IPS DF 6.9 (cell line): ENCODE results near the gene LDB3.

Experiments
- DNase-seq: peaks from one replicate; pipeline ENCODE4 v3.0.0-alpha.2; 2013; ENCODE audit warnings: low read depth, low spot score
- H3K27ac ChIP-seq: one replicate; pipeline ENCODE4 v1.5.1; 2013; ENCODE audit warnings: low read length, control low read depth
- H3K27me3 ChIP-seq: 2 replicates; pipeline ENCODE4 v1.6.1; 2013; ENCODE audit warnings: mild to moderate bottlenecking, low read length; ENCODE audit not compliant: control insufficient read depth, insufficient read depth
- H3K36me3 ChIP-seq: 2 replicates; pipeline ENCODE4 v1.6.1; 2013; ENCODE audit warnings: low read length; ENCODE audit not compliant: control insufficient read depth, insufficient read depth
- H3K4me1 ChIP-seq: 2 replicates; pipeline ENCODE4 v1.6.1; 2013; ENCODE audit warnings: low read length; ENCODE audit not compliant: control insufficient read depth, insufficient read depth
- H3K4me3 ChIP-seq: 2 replicates; pipeline ENCODE4 v1.5.1; 2013; ENCODE audit warnings: mild to moderate bottlenecking, low read length
- H3K9me3 ChIP-seq: 2 replicates; pipeline ENCODE4 v1.6.1; 2013; ENCODE audit warnings: low read length, inconsistent platforms; ENCODE audit not compliant: control insufficient read depth, insufficient read depth
- WGBS: extraction: QIAGEN DNeasy Blood & Tissue Kit; methylation state at CpG from one replicate; pipeline ENCODE4 v1.1.7; 2013; ENCODE audit warnings: mixed read lengths, missing lambda C conversion rate; ENCODE audit not compliant: insufficient read length, insufficient coverage; 5-methylcytosine and 5-hydroxymethylcytosine counted together

Gene LDB3

GRCh38 chr10:86716466-86716865 lies 48.2 kb downstream of the LDB3 start:
- H3K27me3 ChIP-seq = no peaks in the 10 kb centered on the region
- no peak for DNase-seq
- H3K9me3 ChIP-seq = no peaks in the 10 kb centered on the region
- peaks cover 2% of the 10 kb centered on the region; the same call in 1 of the 2 replicates for H3K4me1 ChIP-seq
- no peaks in the 10 kb centered on the region for H3K36me3 ChIP-seq
- H3K4me3 ChIP-seq = no peak overlapping the region
- H3K27ac ChIP-seq = no peak overlapping the region
- WGBS = no CpG with 5 or more reads among the region's 13 CpGs

GRCh38 chr10:86718556-86718955 lies 50.2 kb downstream of the LDB3 start:
- H3K36me3 ChIP-seq = no peaks in the 10 kb centered on the region
- H3K27ac ChIP-seq = no peak overlapping the region
- H3K27me3 ChIP-seq = no peaks in the 10 kb centered on the region
- peaks cover 1% of the 10 kb centered on the region; the same call in 1 of the 2 replicates for H3K4me1 ChIP-seq
- H3K4me3 ChIP-seq = no peak overlapping the region
- DNase-seq = no peak
- H3K9me3 ChIP-seq = no peaks in the 10 kb centered on the region
- no CpG with 5 or more reads among the region's 8 CpGs for WGBS

GRCh38 chr10:86721232-86721631 lies 52.9 kb downstream of the LDB3 start:
- H3K4me3 ChIP-seq = no peak overlapping the region
- no peak overlapping the region for H3K27ac ChIP-seq
- no peaks in the 10 kb centered on the region for H3K27me3 ChIP-seq
- no peak for DNase-seq
- WGBS = no CpG with 5 or more reads among the region's 5 CpGs
- H3K4me1 ChIP-seq = peaks cover 1% of the 10 kb centered on the region; the same call in 1 of the 2 replicates
- H3K36me3 ChIP-seq = no peaks in the 10 kb centered on the region
- no peaks in the 10 kb centered on the region for H3K9me3 ChIP-seq

DNA sequence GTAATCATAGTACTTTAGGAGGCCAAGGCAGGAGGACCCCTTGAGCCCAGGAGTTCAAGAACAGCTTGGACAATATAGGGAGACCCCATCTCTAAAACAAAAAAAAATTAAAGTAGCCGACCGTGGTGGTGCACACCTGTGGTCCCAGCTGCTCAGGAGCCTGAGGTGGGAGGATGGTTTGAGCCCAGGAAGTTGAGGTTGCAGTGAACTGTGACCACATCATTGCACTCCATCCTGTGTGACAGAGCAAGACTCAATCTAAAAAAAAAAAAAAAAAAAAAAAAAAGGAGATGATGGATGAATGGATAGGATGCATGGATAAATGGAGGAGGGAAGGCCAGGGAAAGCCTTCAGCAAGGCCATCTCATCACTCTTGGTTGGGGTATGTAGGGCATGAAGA lies 54.7 kb downstream of the LDB3 start:
- Histone ChIP-seq H3K27ac (no peak overlapping the region), H3K9me3 (no peaks in the 10 kb centered on the region), H3K4me1 (peaks cover 1% of the 10 kb centered on the region; the same call in 1 of the 2 replicates), H3K4me3 (no peak overlapping the region), H3K36me3 (no peaks in the 10 kb centered on the region), H3K27me3 (no peaks in the 10 kb centered on the region)
- no peak for DNase-seq
- WGBS = no CpG with 5 or more reads among the region's 2 CpGs

DNA sequence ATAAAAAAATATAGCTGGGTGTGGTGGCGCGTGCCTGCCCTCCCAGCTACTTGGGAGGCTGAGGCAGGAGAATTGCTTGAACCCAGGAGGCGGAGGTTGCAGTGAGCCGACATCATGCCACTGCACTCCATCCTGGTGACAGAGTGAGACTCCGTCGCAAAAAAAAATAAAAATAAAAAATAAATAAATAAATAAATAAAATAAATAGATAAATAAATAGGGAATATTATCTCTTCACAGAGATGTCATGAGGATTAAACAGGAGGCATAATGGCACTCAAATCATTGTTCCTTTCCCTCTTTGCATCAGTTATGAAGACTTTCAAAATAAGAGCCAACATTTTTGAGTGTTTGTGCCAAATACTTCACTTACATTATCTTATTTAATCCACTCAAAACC lies 56.1 kb downstream of the LDB3 start:
- whole genome bisulfite sequencing = no CpG with 5 or more reads among the region's 6 CpGs
- H3K36me3 ChIP-seq = no peaks in the 10 kb centered on the region
- H3K27ac ChIP-seq = no peak overlapping the region

DNA sequence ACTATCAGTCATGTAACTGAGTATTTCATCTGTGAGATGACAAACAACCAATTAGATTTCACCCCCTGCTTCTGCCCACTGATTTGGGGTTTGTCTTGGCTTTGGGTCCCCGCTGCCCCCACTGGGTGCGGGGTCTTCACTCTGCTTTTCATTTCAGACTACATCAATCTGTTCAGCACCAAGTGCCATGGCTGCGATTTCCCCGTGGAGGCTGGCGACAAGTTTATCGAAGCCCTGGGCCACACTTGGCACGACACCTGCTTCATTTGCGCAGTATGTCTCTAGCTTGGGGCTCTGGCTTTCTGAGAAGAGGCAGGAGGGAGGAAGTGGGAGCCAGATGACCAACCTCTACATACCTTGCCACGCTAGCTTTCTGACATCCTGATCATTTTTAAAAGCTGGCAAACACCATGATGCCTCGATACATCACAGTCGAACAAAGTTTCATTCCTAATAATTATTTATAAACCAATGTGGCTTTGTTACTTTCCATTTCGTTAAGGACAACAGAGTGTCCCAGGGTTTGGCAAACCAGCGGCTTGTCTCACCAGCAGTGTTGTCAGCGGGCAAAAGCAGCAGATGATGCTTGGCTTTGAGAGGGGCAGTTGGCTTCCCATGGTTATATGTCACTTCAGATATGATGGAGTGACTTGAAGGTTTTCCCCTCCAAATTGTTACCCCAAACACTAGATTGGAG lies 57.8 kb downstream of the LDB3 start:
- Histone ChIP-seq H3K4me3 (no peak overlapping the region), H3K27me3 (no peaks in the 10 kb centered on the region), H3K27ac (no peak overlapping the region), H3K4me1 (peaks cover 1% of the 10 kb centered on the region; the same call in 1 of the 2 replicates), H3K36me3 (no peaks in the 10 kb centered on the region), H3K9me3 (no peaks in the 10 kb centered on the region)
- DNase-seq = no peak
- no CpG with 5 or more reads among the region's 14 CpGs for WGBS

More for the DNA sequence above, 56.1 kb downstream of the LDB3 start:
- Histone ChIP-seq H3K4me1 (peaks cover 1% of the 10 kb centered on the region; the same call in 1 of the 2 replicates), H3K27me3 (no peaks in the 10 kb centered on the region), H3K4me3 (no peak overlapping the region), H3K9me3 (no peaks in the 10 kb centered on the region)
- DNase-seq = no peak

DNA sequence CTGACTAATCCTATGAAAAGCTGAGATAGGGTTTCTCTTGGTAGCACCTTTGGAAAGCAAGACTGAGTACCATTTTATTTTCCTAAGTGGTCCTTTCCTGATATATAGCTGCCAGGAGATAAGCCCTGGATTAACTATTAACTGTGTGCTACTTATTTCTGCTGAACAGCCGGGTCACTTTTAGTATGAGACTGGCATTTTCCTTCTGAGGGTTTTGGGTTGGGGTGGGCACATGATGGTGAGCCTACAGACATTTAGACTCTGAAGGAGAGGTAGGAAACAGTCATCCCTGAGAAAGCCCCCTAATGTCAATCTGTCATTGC lies 58.3 kb downstream of the LDB3 start:
- no peaks in the 10 kb centered on the region for H3K9me3 ChIP-seq
- no peaks in the 10 kb centered on the region for H3K36me3 ChIP-seq
- H3K27me3 ChIP-seq = no peaks in the 10 kb centered on the region
- no peak for DNase-seq
- H3K27ac ChIP-seq = no peak overlapping the region
- no CpG with 5 or more reads among the region's 1 CpG for WGBS
- no peaks in the 10 kb centered on the region for H3K4me1 ChIP-seq
- no peak overlapping the region for H3K4me3 ChIP-seq

- no peak for DNase-seq
- WGBS = no CpG with 5 or more reads among the region's 6 CpGs
- H3K4me3 ChIP-seq = no peak overlapping the region
- H3K4me1 ChIP-seq = no peaks in the 10 kb centered on the region
- no peak overlapping the region for H3K27ac ChIP-seq
- H3K27me3 ChIP-seq = no peaks in the 10 kb centered on the region
- no peaks in the 10 kb centered on the region for H3K9me3 ChIP-seq
- no peaks in the 10 kb centered on the region for H3K36me3 ChIP-seq
These were observed 59.2 kb downstream of the LDB3 start for GRCh38 chr10:86727470-86727869.

GRCh38 chr10:86728056-86728455 lies 59.7 kb downstream of the LDB3 start:
- Histone ChIP-seq H3K4me1 (peaks cover 2% of the 10 kb centered on the region; the same call in 1 of the 2 replicates), H3K27me3 (no peaks in the 10 kb centered on the region)

GRCh38 chr10:86729677-86730076 lies 61.4 kb downstream of the LDB3 start:
- no peak for DNase-seq
- H3K4me3 ChIP-seq = no peak overlapping the region
- H3K27me3 ChIP-seq = no peaks in the 10 kb centered on the region
- H3K27ac ChIP-seq = no peak overlapping the region
- H3K4me1 ChIP-seq = peaks cover 2% of the 10 kb centered on the region; the same call in 1 of the 2 replicates
- H3K9me3 ChIP-seq = no peaks in the 10 kb centered on the region
- WGBS = no CpG with 5 or more reads among the region's 1 CpG
- no peaks in the 10 kb centered on the region for H3K36me3 ChIP-seq

More at GRCh38 chr10:86728056-86728455, 59.7 kb downstream of the LDB3 start:
- no CpG with 5 or more reads among the region's 3 CpGs for WGBS
- no peak for DNase-seq
- H3K9me3 ChIP-seq = no peaks in the 10 kb centered on the region
- H3K27ac ChIP-seq = no peak overlapping the region
- H3K36me3 ChIP-seq = no peaks in the 10 kb centered on the region
- H3K4me3 ChIP-seq = no peak overlapping the region

GRCh38 chr10:86730227-86730626 lies 61.9 kb downstream of the LDB3 start:
- Histone ChIP-seq H3K27me3 (no peaks in the 10 kb centered on the region), H3K4me1 (peaks cover 2% of the 10 kb centered on the region; the same call in 1 of the 2 replicates), H3K27ac (no peak overlapping the region), H3K36me3 (no peaks in the 10 kb centered on the region), H3K9me3 (no peaks in the 10 kb centered on the region), H3K4me3 (no peak overlapping the region)
- no CpG with 5 or more reads among the region's 1 CpG for WGBS
- no peak for DNase-seq
